H9 (cell line): ENCODE measurements around the gene SAMD7. TPM values are rescaled to one million over a fixed set of nuclear protein-coding genes. Genes with fewer than 3 reads are reported as not detected.

Experiments used
- DNase-seq: peaks from one replicate; pipeline ENCODE4 v3.0.0-alpha.2; 2017
- H2AFZ ChIP-seq: one replicate; pipeline ENCODE4 v1.6.1; 2013; ENCODE audit warnings: mild to moderate bottlenecking, low read length, control low read depth, moderate library complexity
- H2AK5ac ChIP-seq: 2 replicates; pipeline ENCODE4 v1.6.1; 2013; ENCODE audit warnings: low read length, control low read depth, mixed read lengths; ENCODE audit not compliant: insufficient read length
- H2BK120ac ChIP-seq: one replicate; pipeline ENCODE4 v1.6.1; 2013; ENCODE audit warnings: low read depth, mild to moderate bottlenecking, low read length, control low read depth, inconsistent platforms; ENCODE audit not compliant: poor library complexity, severe bottlenecking
- H2BK12ac ChIP-seq: 2 replicates; pipeline ENCODE4 v1.6.1; 2013; ENCODE audit warnings: low read length, control low read depth, mixed read lengths, low read depth; ENCODE audit not compliant: insufficient read length
- H2BK15ac ChIP-seq: 2 replicates; pipeline ENCODE4 v1.6.1; 2013; ENCODE audit warnings: low read depth, low read length, control low read depth
- H2BK20ac ChIP-seq: one replicate; pipeline ENCODE4 v1.6.1; 2013; ENCODE audit warnings: low read depth, mild to moderate bottlenecking, low read length, control low read depth, inconsistent platforms; ENCODE audit not compliant: poor library complexity, severe bottlenecking
- H2BK5ac ChIP-seq: 2 replicates; pipeline ENCODE4 v1.6.1; 2013; ENCODE audit warnings: low read length, control low read depth, mixed read lengths; ENCODE audit not compliant: insufficient read length
- H3K14ac ChIP-seq: 2 replicates; pipeline ENCODE4 v1.6.1; 2013; ENCODE audit warnings: low read length, control low read depth; ENCODE audit not compliant: insufficient read depth
- H3K18ac ChIP-seq: 2 replicates; pipeline ENCODE4 v1.6.1; 2013; ENCODE audit warnings: low read depth, mild to moderate bottlenecking, mixed read lengths, low read length, control low read depth; ENCODE audit not compliant: insufficient read length
- H3K23ac ChIP-seq: 2 replicates; pipeline ENCODE4 v1.6.1; 2013; ENCODE audit warnings: low read length, control low read depth, mixed read lengths, low read depth; ENCODE audit not compliant: insufficient read length
- H3K23me2 ChIP-seq: 2 replicates; pipeline ENCODE4 v1.6.1; 2013; ENCODE audit warnings: low read depth, mild to moderate bottlenecking, mixed read lengths, low read length, control low read depth; ENCODE audit not compliant: insufficient read length, poor library complexity, severe bottlenecking
- H3K27ac ChIP-seq: 2 replicates; pipeline ENCODE4 v1.5.1; 2013; ENCODE audit warnings: low read length, control low read depth, mixed read lengths, low read depth; ENCODE audit not compliant: insufficient read length
- H3K27me3 ChIP-seq: 2 replicates; pipeline ENCODE4 v1.6.1; 2013; ENCODE audit warnings: low read length, control low read depth, inconsistent platforms; ENCODE audit not compliant: insufficient read depth
- H3K4ac ChIP-seq: 2 replicates; pipeline ENCODE4 v1.6.1; 2013; ENCODE audit warnings: low read depth, mild to moderate bottlenecking, control low read depth, inconsistent platforms, low read length, moderate library complexity
- H3K4me1 ChIP-seq: 2 replicates; pipeline ENCODE4 v1.6.1; 2013; ENCODE audit warnings: low read length, control low read depth, inconsistent platforms; ENCODE audit not compliant: insufficient read depth
- H3K4me2 ChIP-seq: 2 replicates; pipeline ENCODE4 v1.6.1; 2013; ENCODE audit warnings: low read length, control low read depth, mixed read lengths; ENCODE audit not compliant: insufficient read length, insufficient read depth
- H3K56ac ChIP-seq: 2 replicates; pipeline ENCODE4 v1.6.1; 2013; ENCODE audit warnings: low read depth, mild to moderate bottlenecking, mixed read lengths, low read length, control low read depth; ENCODE audit not compliant: insufficient read length
- H3K79me1 ChIP-seq: 2 replicates; pipeline ENCODE4 v1.6.1; 2013; ENCODE audit warnings: low read depth, mild to moderate bottlenecking, moderate library complexity, low read length, control low read depth, inconsistent platforms; ENCODE audit not compliant: insufficient read depth, poor library complexity, severe bottlenecking
- H3K79me2 ChIP-seq: 2 replicates; pipeline ENCODE4 v1.6.1; 2013; ENCODE audit warnings: low read length, control low read depth, inconsistent platforms; ENCODE audit not compliant: insufficient read depth
- H3K9ac ChIP-seq: 2 replicates; pipeline ENCODE4 v1.6.1; 2013; ENCODE audit warnings: low read length, control low read depth, mixed read lengths; ENCODE audit not compliant: insufficient read length; ENCODE audit errors: extremely low read depth
- H3K9me3 ChIP-seq: one replicate; pipeline ENCODE4 v1.6.1; 2013; ENCODE audit warnings: low read depth, low read length, inconsistent platforms; ENCODE audit not compliant: control insufficient read depth
- H3T11ph ChIP-seq: one replicate; pipeline ENCODE4 v1.6.1; 2013; ENCODE audit warnings: mild to moderate bottlenecking, low read length, control low read depth, inconsistent platforms
- H4K20me1 ChIP-seq: one replicate; pipeline ENCODE4 v1.6.1; 2013; ENCODE audit not compliant: control insufficient read depth, insufficient read length, insufficient read depth
- H4K5ac ChIP-seq: 2 replicates; pipeline ENCODE4 v1.6.1; 2013; ENCODE audit warnings: low read depth, mild to moderate bottlenecking, mixed read lengths, low read length, control low read depth; ENCODE audit not compliant: insufficient read length
- H4K8ac ChIP-seq: replicated peaks from 2 replicates; pipeline ENCODE4 v1.6.1; 2013; ENCODE audit warnings: low read length, control low read depth, mixed read lengths, low read depth; ENCODE audit not compliant: insufficient read length
- H4K91ac ChIP-seq: 2 replicates; pipeline ENCODE4 v1.6.1; 2013; ENCODE audit warnings: low read depth, mild to moderate bottlenecking, moderate library complexity, mixed read lengths, low read length, control low read depth; ENCODE audit not compliant: insufficient read length
- H3K27ac Mint-ChIP-seq, 3 experiments: 2 replicates in 2 of 3; 3 replicates in 1 of 3; pipeline ENCODE4 v1.8.0; 2020 to 2021; ENCODE audit warnings: mixed read lengths in 3 of 3, mild to moderate bottlenecking in 1 of 3, moderate library complexity in 1 of 3
- H3K27me3 Mint-ChIP-seq: 2 replicates; pipeline ENCODE4 v1.8.0; 2021; ENCODE audit warnings: low read depth, mild to moderate bottlenecking, moderate library complexity, mixed read lengths
- H3K36me3 Mint-ChIP-seq, 3 experiments: 2 replicates in 2 of 3; 3 replicates in 1 of 3; pipeline ENCODE4 v1.8.0; 2020 to 2021; ENCODE audit warnings: low read depth in 3 of 3, mixed read lengths in 3 of 3; ENCODE audit not compliant: insufficient read depth in 1 of 3
- H3K4me1 Mint-ChIP-seq, 2 experiments: 2 replicates each; pipeline ENCODE4 v1.8.0; 2020; ENCODE audit warnings: mixed read lengths in 2 of 2
- H3K4me3 Mint-ChIP-seq, 2 experiments: 2 replicates in 1 of 2; 3 replicates in 1 of 2; pipeline ENCODE4 v1.8.0; 2020 to 2021; ENCODE audit warnings: mild to moderate bottlenecking in 2 of 2, mixed read lengths in 2 of 2, moderate library complexity in 1 of 2
- H3K9me3 Mint-ChIP-seq, 2 experiments: 2 replicates in 1 of 2; 3 replicates in 1 of 2; pipeline ENCODE4 v1.8.0; 2020; ENCODE audit warnings: mild to moderate bottlenecking in 2 of 2, mixed read lengths in 2 of 2, moderate library complexity in 1 of 2
- CTCF ChIP-seq: fragments of 200-600 bp; sonication (generic); conservative IDR thresholded peaks from 3 replicates; pipeline ENCODE4 v1.8.0; 2021; ENCODE audit warnings: antibody characterized with exemption, mild to moderate bottlenecking
- WGBS: extraction: QIAGEN DNeasy Blood & Tissue Kit; methylation state at CpG from one replicate; pipeline ENCODE4 v1.1.7; 2013; ENCODE audit warnings: missing lambda C conversion rate, low lambda C conversion rate, mixed read lengths; ENCODE audit not compliant: insufficient read length; ENCODE audit errors: extremely low coverage; 5-methylcytosine and 5-hydroxymethylcytosine counted together
- total RNA-seq: library from RNA; stranded (reverse); gene quantifications from 2 replicates; pipeline ENCODE4 v1.2.1, GENCODE V29; 2021

Gene SAMD7
- total RNA-seq, 1 experiment from 2014 or later: not detected

GRCh38 chr3:169868369-169868768 is 43.0 kb upstream of the SAMD7 start:
- Histone ChIP-seq H3K9me3 (no peaks in the 10 kb centered on the region), H3K23me2 (no peaks in the 10 kb centered on the region), H3K27ac (no peak overlapping the region), H2AK5ac (no peak overlapping the region), H4K8ac (no peak overlapping the region), H3K56ac (no peak overlapping the region), H3K79me1 (no peaks in the 10 kb centered on the region), H3T11ph (no peak overlapping the region), H4K20me1 (no peaks in the 10 kb centered on the region), H2BK120ac (no peak overlapping the region), H3K4ac (no peak overlapping the region), H2BK12ac (no peak overlapping the region), H3K23ac (no peak overlapping the region), H3K4me1 (no peaks in the 10 kb centered on the region; the same call in 1 of the 2 replicates), H3K14ac (no peak overlapping the region), H4K5ac (no peak overlapping the region), H2BK5ac (no peak overlapping the region), H4K91ac (no peak overlapping the region), H3K79me2 (no peaks in the 10 kb centered on the region), H2BK20ac (no peak overlapping the region), H3K9ac (no peak overlapping the region), H3K18ac (no peak overlapping the region), H2AFZ (no peak overlapping the region), H3K27me3 (no peaks in the 10 kb centered on the region), H2BK15ac (no peak overlapping the region), H3K4me2 (no peak overlapping the region)
- H3K36me3 Mint-ChIP-seq: no peaks in the 10 kb centered on the region
- no peaks in the 10 kb centered on the region; a peak in 1 of 5 replicates for H3K9me3 Mint-ChIP-seq
- H3K27ac Mint-ChIP-seq: peak overlapping the region in 1 of 3 experiments; percentile 42; a peak in 1 of 7 replicates
- DNase-seq: no peak
- H3K4me1 Mint-ChIP-seq: peaks cover 9 to 10% of the 10 kb centered on the region in 2 experiments
- no peak overlapping the region; a peak in 1 of 5 replicates for H3K4me3 Mint-ChIP-seq
- no CpG with 5 or more reads among the region's 2 CpGs for WGBS
- no peaks in the 10 kb centered on the region for H3K27me3 Mint-ChIP-seq
- TF ChIP-seq CTCF: no peak
